ENCODE results near the gene CATSPER4.

Gene CATSPER4

GRCh38 chr1:26190373-26190987, at the start of gene CATSPER4:
Gene CATSPER4, plus strand, starts transcription at chr1:26190602. Its CDS starts 26 bp downstream, at chr1:26190628.
- Histone ChIP-seq H2AFZ (ENCODE audit: low read length) (no peak within 1 kb of the TSS), H3K4me3 (ENCODE audit: low read length) (no peak within 1 kb of the TSS), H3K36me3 (replicated peaks; ENCODE audit: insufficient read depth, low read length) (no peaks in the 10 kb centered on the region), H3K4me2 (ENCODE audit: low read depth, low read length) (no peak within 1 kb of the TSS), H3K27me3 (replicated peaks; ENCODE audit: insufficient read depth, low read length) (0 out of 2 replicates have a peak, but pooled peaks cover 3% of the 10 kb centered on the region), H3F3A (ENCODE audit: insufficient read depth, low read length) (no peaks in the 10 kb centered on the region), H3K9ac (ENCODE audit: low read length) (no peak within 1 kb of the TSS), H3K9me3 (replicated peaks; ENCODE audit: insufficient read depth, low read length) (no peaks in the 10 kb centered on the region), H3K9me2 (replicated peaks; ENCODE audit: insufficient read depth, low read length) (no peaks in the 10 kb centered on the region), H3K4me1 (ENCODE audit: low read length) (no peaks in the 10 kb centered on the region; the same call in 1 of the 2 replicates), H3K27ac (ENCODE audit: low read length) (no peak within 1 kb of the TSS), H4K20me1 (ENCODE audit: insufficient read depth, low read length) (no peaks in the 10 kb centered on the region), H3K79me2 (ENCODE audit: low read length) (no peaks in the 10 kb centered on the region)
- TF ChIP-seq EZH2phosphoT487 (IDR thresholded peaks at IDR 0.05; ENCODE audit: low read length) (no peak), EZH2 (optimal IDR thresholded peaks at IDR 0.05; ENCODE audit: low read depth, low read length) (no peak), CTCF (IDR thresholded peaks at IDR 0.05; ENCODE audit: low read length) (peak; percentile 13; the same call in 1 of the 2 replicates)
- DNase-seq, result no peak

GRCh38 chr1:26142159-26142558, 48.2 kb upstream of the CATSPER4 start:
- Histone ChIP-seq H3K27me3 (replicated peaks; ENCODE audit: insufficient read depth, low read length) (no peaks in the 10 kb centered on the region), H3K4me3 (ENCODE audit: low read length) (no peak overlapping the region), H3K4me2 (ENCODE audit: low read depth, low read length) (no peak overlapping the region), H3F3A (ENCODE audit: insufficient read depth, low read length) (no peaks in the 10 kb centered on the region), H4K20me1 (ENCODE audit: insufficient read depth, low read length) (no peaks in the 10 kb centered on the region), H2AFZ (ENCODE audit: low read length) (no peak overlapping the region), H3K9me2 (replicated peaks; ENCODE audit: insufficient read depth, low read length) (no peaks in the 10 kb centered on the region), H3K9ac (ENCODE audit: low read length) (no peak overlapping the region), H3K27ac (ENCODE audit: low read length) (no peak overlapping the region), H3K36me3 (replicated peaks; ENCODE audit: insufficient read depth, low read length) (no peaks in the 10 kb centered on the region), H3K4me1 (ENCODE audit: low read length) (peaks cover 3% of the 10 kb centered on the region; the same call in 1 of the 2 replicates), H3K79me2 (ENCODE audit: low read length) (no peaks in the 10 kb centered on the region), H3K9me3 (replicated peaks; ENCODE audit: insufficient read depth, low read length) (no peaks in the 10 kb centered on the region)
- no peak for DNase-seq
- no peak for TF ChIP-seq EZH2 (optimal IDR thresholded peaks at IDR 0.05; ENCODE audit: low read depth, low read length)
- TF ChIP-seq CTCF (IDR thresholded peaks at IDR 0.05; ENCODE audit: low read length), result no peak
- no peak for TF ChIP-seq EZH2phosphoT487 (IDR thresholded peaks at IDR 0.05; ENCODE audit: low read length)

GRCh38 chr1:26145041-26145959, 45.1 kb upstream of the CATSPER4 start:
- no peaks in the 10 kb centered on the region for H3K9me3 ChIP-seq (replicated peaks; ENCODE audit: insufficient read depth, low read length)
- H3K27ac ChIP-seq (ENCODE audit: low read length), result no peak overlapping the region
- TF ChIP-seq EZH2phosphoT487 (IDR thresholded peaks at IDR 0.05; ENCODE audit: low read length) (no peak), EZH2 (optimal IDR thresholded peaks at IDR 0.05; ENCODE audit: low read depth, low read length) (no peak), CTCF (IDR thresholded peaks at IDR 0.05; ENCODE audit: low read length) (peak; percentile 83)
- H3K36me3 ChIP-seq (replicated peaks; ENCODE audit: insufficient read depth, low read length), result no peaks in the 10 kb centered on the region
- H3K4me2 ChIP-seq (ENCODE audit: low read depth, low read length), result peak overlapping the region; percentile 38
- H4K20me1 ChIP-seq (ENCODE audit: insufficient read depth, low read length), result no peaks in the 10 kb centered on the region
- peaks cover 3% of the 10 kb centered on the region; the same call in 1 of the 2 replicates for H3K4me1 ChIP-seq (ENCODE audit: low read length)
- H3K27me3 ChIP-seq (replicated peaks; ENCODE audit: insufficient read depth, low read length), result no peaks in the 10 kb centered on the region
- no peaks in the 10 kb centered on the region for H3F3A ChIP-seq (ENCODE audit: insufficient read depth, low read length)
- peak; percentile 86 for DNase-seq
- H3K9ac ChIP-seq (ENCODE audit: low read length), result no peak overlapping the region
- H3K4me3 ChIP-seq (ENCODE audit: low read length), result no peak overlapping the region
- H3K79me2 ChIP-seq (ENCODE audit: low read length), result no peaks in the 10 kb centered on the region
- H2AFZ ChIP-seq (ENCODE audit: low read length), result peak overlapping the region; percentile 24; the same call in 1 of the 2 replicates
- no peaks in the 10 kb centered on the region for H3K9me2 ChIP-seq (replicated peaks; ENCODE audit: insufficient read depth, low read length)
